HEK293 (cell line): ENCODE data around the gene LRP1B.

Experiments used
- CTCF ChIA-PET: fragments of 350-600 bp; formaldehyde crosslinking; extraction: SDS; loops from one replicate; lab custom pipeline; 2021; ENCODE audit warnings: antibody characterized with exemption; lab: Yijun Ruan, JAX
- POLR2A ChIA-PET: fragments of 300-600 bp; formaldehyde crosslinking; extraction: SDS; loops from one replicate; lab custom pipeline; 2020; ENCODE audit warnings: antibody characterized with exemption, inconsistent platforms; lab: Yijun Ruan, JAX
- H3K27ac ChIP-seq: fragments of 200-500 bp; sonication (Bioruptor generic); 2 replicates; pipeline ENCODE4 v1.5.1; 2014; ENCODE audit warnings: low read depth, low read length, control low read depth, inconsistent platforms; ENCODE audit errors: extremely low read depth
- H3K36me3 ChIP-seq, 2 experiments: fragments of 200-500 bp in 1 of 2; sonication (Bioruptor generic) in 1 of 2; 1 replicate in 1 of 2; 2 replicates in 1 of 2; pipeline ENCODE4 v1.5.1; 2014 to 2017; ENCODE audit warnings: inconsistent platforms in 2 of 2, low read length in 2 of 2; ENCODE audit not compliant: control insufficient read depth in 2 of 2, insufficient read depth in 1 of 2
- H3K4me1 ChIP-seq: fragments of 200-500 bp; sonication (Bioruptor generic); 2 replicates; pipeline ENCODE4 v1.5.1; 2014; ENCODE audit warnings: mild to moderate bottlenecking, low read length, inconsistent platforms; ENCODE audit not compliant: control insufficient read depth, insufficient read depth
- H3K4me3 ChIP-seq: 2 replicates; pipeline ENCODE4 v1.5.1; 2011; ENCODE audit warnings: low read depth, mild to moderate bottlenecking, control low read depth, low read length, moderate library complexity
- H3K9me3 ChIP-seq: fragments of 200-500 bp; sonication (Bioruptor generic); 2 replicates; pipeline ENCODE4 v1.5.1; 2014; ENCODE audit warnings: low read depth, low read length, inconsistent platforms; ENCODE audit not compliant: control insufficient read depth, insufficient read depth
- HOXA7 ChIP-seq: sonication (generic); formaldehyde crosslinking; IDR thresholded peaks from 2 replicates; pipeline ENCODE4 v1.8.1; 2022; ENCODE audit warnings: missing genetic modification reagents, borderline replicate concordance
- INSM2 ChIP-seq: fragments of 450-650 bp; formaldehyde crosslinking; IDR thresholded peaks from 2 replicates; pipeline ENCODE4 v1.5.1; 2016; ENCODE audit warnings: missing biosample characterization, missing genetic modification characterization
- KLF17 ChIP-seq: fragments of 450-650 bp; formaldehyde crosslinking; IDR thresholded peaks from 2 replicates; pipeline ENCODE4 v1.5.1; 2016; ENCODE audit warnings: missing biosample characterization, missing genetic modification characterization
- OVOL3 ChIP-seq: fragments of 450-650 bp; formaldehyde crosslinking; IDR thresholded peaks from 2 replicates; pipeline ENCODE4 v1.5.1; 2016; ENCODE audit warnings: missing biosample characterization, missing genetic modification characterization
- PRDM4 ChIP-seq: fragments of 450-650 bp; formaldehyde crosslinking; IDR thresholded peaks from 2 replicates; pipeline ENCODE4 v1.5.1; 2017; ENCODE audit warnings: missing biosample characterization, missing genetic modification characterization
- SP7 ChIP-seq: fragments of 450-650 bp; formaldehyde crosslinking; IDR thresholded peaks from 2 replicates; pipeline ENCODE4 v1.5.1; 2016; ENCODE audit warnings: missing biosample characterization, missing genetic modification characterization
- YY1 ChIP-seq: fragments of 450-650 bp; formaldehyde crosslinking; IDR thresholded peaks from 2 replicates; pipeline ENCODE4 v1.5.1; 2018; ENCODE audit warnings: missing biosample characterization, missing genetic modification characterization
- ZBTB1 ChIP-seq: fragments of 450-650 bp; formaldehyde crosslinking; IDR thresholded peaks from 2 replicates; pipeline ENCODE4 v1.5.1; 2016; ENCODE audit warnings: missing biosample characterization, missing genetic modification characterization
- ZBTB21 ChIP-seq: fragments of 450-650 bp; formaldehyde crosslinking; IDR thresholded peaks from 2 replicates; pipeline ENCODE4 v1.5.1; 2017; ENCODE audit warnings: missing biosample characterization, missing genetic modification characterization
- ZBTB6 ChIP-seq: fragments of 450-650 bp; formaldehyde crosslinking; IDR thresholded peaks from 2 replicates; pipeline ENCODE4 v1.5.1; 2017; ENCODE audit warnings: missing biosample characterization, missing genetic modification characterization
- ZBTB7A ChIP-seq: fragments of 450-650 bp; formaldehyde crosslinking; IDR thresholded peaks from 2 replicates; pipeline ENCODE4 v1.5.1; 2016; ENCODE audit warnings: low read depth, missing biosample characterization, missing genetic modification characterization
- ZBTB8A ChIP-seq: fragments of 450-650 bp; formaldehyde crosslinking; IDR thresholded peaks from 2 replicates; pipeline ENCODE4 v1.5.1; 2016; ENCODE audit warnings: missing biosample characterization, missing genetic modification characterization
- ZFP41 ChIP-seq: fragments of 450-650 bp; formaldehyde crosslinking; IDR thresholded peaks from 2 replicates; pipeline ENCODE4 v1.5.1; 2016; ENCODE audit warnings: missing biosample characterization, missing genetic modification characterization, borderline replicate concordance
- ZNF132 ChIP-seq: fragments of 450-650 bp; formaldehyde crosslinking; IDR thresholded peaks from 2 replicates; pipeline ENCODE4 v1.5.1; 2017; ENCODE audit warnings: missing biosample characterization, missing genetic modification characterization, borderline replicate concordance
- ZNF175 ChIP-seq: fragments of 450-650 bp; formaldehyde crosslinking; IDR thresholded peaks from 2 replicates; pipeline ENCODE4 v1.5.1; 2016; ENCODE audit warnings: missing biosample characterization, missing genetic modification characterization
- ZNF19 ChIP-seq: fragments of 450-650 bp; formaldehyde crosslinking; IDR thresholded peaks from 2 replicates; pipeline ENCODE4; 2016; ENCODE audit warnings: missing biosample characterization, missing genetic modification characterization, low read depth
- ZNF362 ChIP-seq: fragments of 450-650 bp; formaldehyde crosslinking; IDR thresholded peaks from 2 replicates; pipeline ENCODE4 v1.5.1; 2016; ENCODE audit warnings: missing biosample characterization, missing genetic modification characterization
- ZNF513 ChIP-seq: fragments of 450-650 bp; IDR thresholded peaks from 2 replicates; pipeline ENCODE4 v1.5.1; 2018; ENCODE audit warnings: missing biosample characterization, missing genetic modification characterization
- ZNF549 ChIP-seq: fragments of 450-650 bp; IDR thresholded peaks from 2 replicates; pipeline ENCODE4 v1.5.1; 2018; ENCODE audit warnings: missing biosample characterization, missing genetic modification characterization, mild to moderate bottlenecking, inconsistent platforms, moderate library complexity
- ZNF560 ChIP-seq: fragments of 450-650 bp; formaldehyde crosslinking; IDR thresholded peaks from 2 replicates; pipeline ENCODE4 v1.5.1; 2017; ENCODE audit warnings: missing biosample characterization, missing genetic modification characterization, borderline replicate concordance
- ZNF660 ChIP-seq: fragments of 450-650 bp; IDR thresholded peaks from 2 replicates; pipeline ENCODE4 v1.5.1; 2018; ENCODE audit warnings: missing biosample characterization, mild to moderate bottlenecking, missing genetic modification characterization
- ZNF701 ChIP-seq: fragments of 450-650 bp; formaldehyde crosslinking; IDR thresholded peaks from 2 replicates; pipeline ENCODE4 v1.5.1; 2016; ENCODE audit warnings: missing biosample characterization, missing genetic modification characterization
- ZNF791 ChIP-seq: fragments of 450-650 bp; formaldehyde crosslinking; IDR thresholded peaks from 2 replicates; pipeline ENCODE4 v1.5.1; 2016; ENCODE audit warnings: missing biosample characterization, missing genetic modification characterization

LRP1B gene

GRCh38 chr2:140761807-140762206, 1369.0 kb downstream of the LRP1B start:
- ChIA-PET CTCF (no interaction called here), POLR2A (no interaction called here)
- H3K9me3 ChIP-seq = no peaks in the 10 kb centered on the region
- H3K36me3 ChIP-seq = no peaks in the 10 kb centered on the region
- H3K27ac ChIP-seq = no peak overlapping the region
- H3K4me3 ChIP-seq = no peak overlapping the region
- H3K4me1 ChIP-seq = no peaks in the 10 kb centered on the region
- no peak for TF ChIP-seq ZNF549 (tag by site-specific recombination)
- TF ChIP-seq ZNF175 (tag by site-specific recombination) = no peak
- TF ChIP-seq INSM2 (tag by site-specific recombination) = no peak
- peak; percentile 58 for TF ChIP-seq ZNF513 (tag by site-specific recombination)
- TF ChIP-seq PRDM4 (tag by site-specific recombination) = no peak

- Histone ChIP-seq H3K27ac (no peak overlapping the region), H3K9me3 (no peaks in the 10 kb centered on the region), H3K4me1 (no peaks in the 10 kb centered on the region), H3K4me3 (no peak overlapping the region), H3K36me3 (no peaks in the 10 kb centered on the region)
- no peak for TF ChIP-seq HOXA7 (CRISPR knock-in tag)
- no peak for TF ChIP-seq OVOL3 (tag by site-specific recombination)
- no peak for TF ChIP-seq ZNF660 (tag by site-specific recombination)
- no peak for TF ChIP-seq ZBTB6 (tag by site-specific recombination)
- TF ChIP-seq ZBTB21 = no peak
- no peak for TF ChIP-seq SP7
- no peak for TF ChIP-seq ZNF701 (tag by site-specific recombination)
- TF ChIP-seq ZNF791 = no peak
- TF ChIP-seq ZBTB1 = no peak
- TF ChIP-seq ZBTB7A (tag by site-specific recombination) = no peak
- no peak for TF ChIP-seq ZNF560 (tag by site-specific recombination)
- no peak for TF ChIP-seq ZNF19 (tag by site-specific recombination)
- TF ChIP-seq ZBTB8A = no peak
- TF ChIP-seq KLF17 = no peak
- TF ChIP-seq YY1 (tag by site-specific recombination) = no peak
- TF ChIP-seq ZFP41 (tag by site-specific recombination) = no peak
- TF ChIP-seq ZNF132 = no peak
- no peak for TF ChIP-seq ZNF362 (tag by site-specific recombination)
- CTCF ChIA-PET = no interaction called here
- POLR2A ChIA-PET = no interaction called here
Measured at GRCh38 chr2:140759426-140760156, 1371.2 kb downstream of the LRP1B start.
